Activated naive CD8-positive, alpha-beta T cell treated with anti-CD3 and anti-CD28 coated beads, Interleukin-2, amount 50 U/mL, for 16 hours (primary cell): ENCODE measurements around the gene DMRT1.
A peak's percentile ranks its signal among the peaks of the same experiment; 100 is the strongest.
"Not testable (repeated sequence)": the region's sequence is repeated elsewhere in the genome, so short reads cannot be mapped to it uniquely, and the experiment has no call there.

ENCODE experiments used
- DNase-seq: peaks from one replicate; pipeline ENCODE4 v3.0.0-alpha.2; 2020; ENCODE audit warnings: low read depth, low spot score

DMRT1 gene

DNA sequence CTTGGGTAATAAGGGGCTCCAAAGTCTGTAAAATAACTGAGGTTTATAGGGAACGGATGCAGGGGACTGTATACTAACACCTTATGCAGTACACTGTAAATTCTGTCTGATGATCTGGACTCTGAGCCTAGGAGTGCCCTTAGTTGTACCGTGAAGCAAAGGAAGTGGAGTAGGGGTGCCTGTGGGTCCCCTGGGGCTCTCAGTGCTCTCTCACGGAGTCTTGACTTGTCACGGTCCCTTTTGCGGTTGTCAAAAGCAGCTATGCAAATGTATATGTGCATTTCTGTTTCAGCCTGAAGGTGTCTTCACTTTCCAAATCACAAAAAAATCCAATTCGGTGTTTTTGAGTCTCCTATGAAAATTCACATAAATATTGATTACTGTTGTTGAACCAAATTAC, 17.8 kb downstream of the DMRT1 start:
- DNase-seq, result no peak

DNA sequence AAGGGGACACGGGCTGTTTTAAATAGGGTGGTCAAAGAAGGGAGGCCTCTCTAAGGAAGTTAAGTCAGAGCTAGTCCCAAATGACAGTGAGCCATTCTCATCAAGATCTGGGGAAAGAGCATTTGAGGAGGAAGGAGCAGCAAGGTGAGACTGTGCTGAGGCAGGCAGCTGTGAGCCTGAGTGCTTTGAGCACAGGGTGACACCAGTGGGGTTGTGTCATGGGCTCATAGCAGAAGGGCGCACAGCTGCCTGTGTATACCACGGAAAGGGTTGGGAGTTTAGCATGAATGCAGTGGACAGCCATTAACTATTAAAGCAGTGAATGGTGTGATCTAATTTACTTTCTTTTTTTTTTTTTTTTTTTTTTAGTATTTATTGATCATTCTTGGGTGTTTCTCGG, 19.2 kb downstream of the DMRT1 start:
- no peak for DNase-seq

DNA sequence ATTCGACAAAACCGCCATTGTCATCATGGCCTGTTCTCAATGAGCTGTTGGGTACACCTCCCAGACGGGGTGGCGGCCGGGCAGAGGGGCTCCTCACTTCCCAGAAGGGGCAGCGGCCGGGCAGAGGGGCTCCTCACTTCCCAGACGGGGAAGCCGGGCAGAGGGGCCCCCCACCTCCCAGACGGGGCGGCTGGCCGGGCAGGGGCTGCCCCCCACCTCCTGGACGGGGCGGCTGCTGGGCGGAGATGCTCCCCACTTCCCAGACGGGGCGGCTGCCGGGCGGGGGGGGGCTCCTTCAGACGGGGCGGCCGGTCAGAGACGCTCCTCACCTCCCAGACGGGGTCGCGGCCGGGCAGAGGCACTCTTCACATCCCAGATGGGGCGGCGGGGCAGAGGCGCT, 20.0 kb downstream of the DMRT1 start:
- DNase-seq, result not testable (repeated sequence)

DNA sequence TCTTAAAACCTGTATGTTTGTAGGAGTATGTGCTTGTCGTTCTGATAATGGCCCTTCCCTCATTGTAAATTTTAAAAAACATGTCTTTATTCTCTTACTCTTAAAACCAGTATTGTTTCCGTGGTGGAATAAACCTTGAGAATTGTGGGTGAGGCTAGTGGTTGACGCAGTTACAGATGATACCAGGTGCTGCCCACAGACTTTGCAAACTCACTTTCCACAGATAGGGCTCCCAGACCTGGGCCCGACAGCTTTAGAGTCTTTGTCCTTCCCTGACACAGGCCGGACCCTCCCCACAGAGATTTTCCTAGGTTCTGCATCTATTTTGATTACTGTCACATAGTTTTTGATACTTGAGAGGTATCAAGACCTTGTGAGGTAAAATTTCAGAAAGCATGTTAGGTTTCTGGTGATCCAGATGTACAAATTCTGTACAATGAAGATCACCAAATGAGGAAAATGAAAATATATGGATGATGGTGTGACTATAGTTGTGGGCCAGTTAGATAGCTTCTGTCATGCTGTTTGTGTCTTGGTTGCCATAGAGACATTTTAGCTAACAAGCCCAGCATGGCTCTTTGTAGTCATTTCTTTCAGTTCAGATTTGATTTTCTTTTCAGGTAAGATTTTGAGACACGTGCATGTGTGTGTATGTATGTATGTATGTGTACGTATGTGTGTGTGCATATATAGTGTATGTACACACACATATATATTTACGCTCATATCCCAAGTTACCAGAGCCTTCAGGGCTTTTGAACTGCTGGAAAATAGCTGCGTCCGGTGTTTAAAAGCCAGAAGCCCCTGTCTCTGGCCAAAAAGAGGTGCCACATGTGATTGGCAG, 33.8 kb downstream of the DMRT1 start:
- DNase-seq, result no peak

DNA sequence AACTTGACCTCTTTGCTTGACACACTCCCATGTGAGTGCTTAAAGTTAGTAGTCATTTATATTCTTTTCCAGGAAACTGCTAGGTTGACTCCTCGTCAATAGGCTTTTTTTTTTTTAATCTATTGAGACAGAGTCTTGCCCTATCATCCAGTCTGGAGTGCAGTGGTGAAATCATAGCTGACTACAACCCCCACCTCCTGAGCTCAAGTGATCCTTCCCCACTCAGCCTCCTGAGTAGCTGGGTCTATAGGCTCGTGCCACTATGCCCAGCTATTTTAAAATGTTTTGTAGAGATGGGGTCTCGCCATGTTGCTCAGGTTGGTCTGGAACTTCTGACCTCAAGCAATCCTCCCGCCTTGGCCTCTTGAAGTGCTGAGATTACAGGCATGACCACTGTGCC, 34.9 kb downstream of the DMRT1 start:
- no peak for DNase-seq

DNA sequence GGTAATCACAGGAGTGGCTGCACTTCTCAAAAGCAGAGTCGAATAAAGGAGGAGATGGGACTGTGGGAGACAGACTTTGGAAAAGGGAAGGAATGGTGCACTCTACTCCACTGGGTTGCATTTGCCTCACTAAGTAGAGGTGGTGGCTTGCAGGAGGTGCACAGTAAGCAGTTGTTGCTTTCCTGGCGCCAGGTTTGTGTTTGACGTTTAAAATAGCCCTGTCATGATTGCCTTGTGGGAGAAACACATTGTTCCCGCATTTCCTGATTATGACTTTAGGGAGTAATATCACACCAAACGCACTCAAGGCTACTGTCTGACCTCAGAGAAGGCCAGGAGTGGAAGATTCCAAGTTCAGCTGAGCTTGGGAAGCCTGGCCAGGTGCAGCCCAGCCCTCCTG, 36.7 kb downstream of the DMRT1 start:
- DNase-seq, result no peak

DNA sequence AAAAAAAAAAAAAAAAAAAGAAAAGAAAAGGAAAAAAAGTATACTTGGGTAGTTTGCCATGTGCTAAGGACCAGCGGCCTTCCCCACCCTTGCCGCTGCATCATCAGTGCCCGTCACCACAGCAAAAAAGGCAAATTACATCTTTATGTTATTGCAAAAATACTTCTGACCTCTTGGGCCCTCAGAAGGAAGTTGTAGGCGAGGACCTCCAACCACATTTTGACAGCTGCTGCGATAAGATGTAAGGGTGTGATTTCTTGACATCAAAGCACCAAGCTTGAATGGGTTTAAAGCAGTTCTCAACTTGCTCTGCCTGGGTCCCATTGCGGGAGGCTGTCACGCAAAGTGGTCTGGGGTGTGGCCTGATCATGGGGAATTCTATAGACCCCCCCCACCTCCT, 39.2 kb downstream of the DMRT1 start:
- no peak for DNase-seq

DNA sequence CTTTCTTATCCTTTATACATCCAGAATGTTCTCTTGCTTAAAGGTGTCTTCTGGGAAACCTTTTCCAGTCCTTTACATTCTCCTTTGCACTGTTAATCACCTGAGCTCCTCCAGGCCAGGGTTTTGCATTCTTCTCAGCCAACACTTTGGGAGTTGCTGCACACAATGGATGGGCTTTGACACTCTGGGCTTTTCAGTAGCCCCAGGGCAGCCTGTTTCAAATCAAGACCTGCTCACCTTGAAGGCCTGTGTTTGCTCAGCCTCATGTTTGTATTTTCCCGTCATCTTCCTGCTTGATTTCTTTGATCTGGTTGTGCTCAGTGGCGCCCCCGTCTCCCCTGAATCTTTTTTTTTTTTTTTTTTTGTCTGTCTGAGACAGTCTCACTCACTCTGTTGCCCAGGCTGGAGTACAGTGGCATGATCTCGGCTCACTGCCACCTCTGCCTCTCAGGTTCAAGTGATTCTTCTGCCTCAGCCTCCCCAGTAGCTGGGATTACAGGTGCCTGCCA, 41.0 kb downstream of the DMRT1 start:
- no peak for DNase-seq

DNA sequence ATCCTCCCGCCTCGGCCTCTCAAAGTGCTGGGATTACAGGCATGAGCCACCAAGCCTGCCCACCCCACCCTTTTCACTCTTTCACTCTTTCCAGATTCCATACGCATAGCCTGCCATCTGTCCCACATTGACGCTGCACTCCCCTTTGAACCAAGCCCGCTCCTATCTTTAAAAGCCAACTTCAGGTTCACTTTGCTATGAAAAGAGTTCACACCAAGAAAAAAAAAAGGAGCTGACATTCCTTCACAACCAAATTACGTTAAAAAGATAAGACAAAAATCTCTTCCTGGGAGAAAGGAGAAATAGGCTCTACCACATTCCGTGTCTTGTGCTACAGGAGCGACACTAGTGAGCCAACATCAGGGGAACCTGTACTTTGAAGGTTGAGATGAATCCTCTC, 41.5 kb downstream of the DMRT1 start:
- DNase-seq, result no peak

DNA sequence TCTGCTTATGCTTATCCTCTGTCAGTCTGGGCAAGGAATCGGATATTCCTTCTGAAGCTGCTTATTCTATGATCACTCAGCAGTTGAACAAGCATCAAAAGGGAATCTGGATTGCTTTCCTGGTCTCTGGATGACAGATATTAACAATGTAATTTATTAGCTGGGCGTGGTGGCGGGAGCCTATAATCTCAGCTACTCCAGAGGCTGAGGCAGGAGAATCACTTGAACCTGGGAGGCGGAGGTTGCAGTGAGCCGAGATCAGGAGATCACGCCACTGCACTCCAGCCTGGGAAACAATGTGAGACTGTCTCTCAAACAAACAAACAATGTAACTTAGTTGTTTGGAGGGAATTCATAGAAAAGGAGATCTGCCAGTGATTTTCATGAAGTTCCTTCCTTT, 45.4 kb downstream of the DMRT1 start:
- no peak for DNase-seq

DNA sequence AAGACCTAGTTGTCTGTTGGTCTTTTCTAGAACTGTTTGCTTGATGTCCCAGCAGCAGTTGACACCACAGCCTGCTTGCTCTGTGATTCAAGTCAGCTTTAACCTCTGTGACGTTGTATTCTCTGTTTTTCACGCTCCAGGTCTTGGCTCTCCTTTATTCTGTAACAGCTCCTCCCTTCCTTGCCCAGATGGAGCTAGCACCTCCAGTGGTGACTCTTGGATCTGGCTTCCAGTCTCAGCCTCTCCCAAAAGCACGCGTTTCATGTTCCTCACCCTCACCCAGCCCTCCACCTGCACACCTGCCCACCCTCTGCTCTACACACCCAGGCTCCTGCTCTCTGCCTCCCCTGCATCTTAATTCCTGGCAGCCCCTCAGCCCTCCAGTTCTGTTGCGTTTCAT, 50.6 kb downstream of the DMRT1 start:
- DNase-seq, result no peak

DNA sequence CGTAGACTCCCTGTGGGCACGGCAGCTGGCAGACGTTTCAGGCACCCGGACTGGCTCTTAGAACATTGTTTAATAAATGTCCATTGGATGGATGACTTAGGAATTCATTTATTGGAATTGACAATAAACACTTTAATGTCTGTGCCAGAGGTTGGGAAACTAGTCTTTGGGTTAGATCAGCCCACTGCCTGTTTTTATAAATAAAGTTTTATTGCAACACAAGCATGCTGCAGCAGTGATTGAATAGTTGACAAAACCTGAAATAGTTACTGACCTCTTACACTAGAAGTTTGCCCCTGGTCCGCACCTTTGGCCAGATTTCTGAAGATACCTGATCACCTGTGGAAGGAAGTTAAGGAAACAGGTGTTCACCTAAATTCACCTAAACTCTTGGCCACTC, 51.6 kb downstream of the DMRT1 start:
- DNase-seq, result no peak

DNA sequence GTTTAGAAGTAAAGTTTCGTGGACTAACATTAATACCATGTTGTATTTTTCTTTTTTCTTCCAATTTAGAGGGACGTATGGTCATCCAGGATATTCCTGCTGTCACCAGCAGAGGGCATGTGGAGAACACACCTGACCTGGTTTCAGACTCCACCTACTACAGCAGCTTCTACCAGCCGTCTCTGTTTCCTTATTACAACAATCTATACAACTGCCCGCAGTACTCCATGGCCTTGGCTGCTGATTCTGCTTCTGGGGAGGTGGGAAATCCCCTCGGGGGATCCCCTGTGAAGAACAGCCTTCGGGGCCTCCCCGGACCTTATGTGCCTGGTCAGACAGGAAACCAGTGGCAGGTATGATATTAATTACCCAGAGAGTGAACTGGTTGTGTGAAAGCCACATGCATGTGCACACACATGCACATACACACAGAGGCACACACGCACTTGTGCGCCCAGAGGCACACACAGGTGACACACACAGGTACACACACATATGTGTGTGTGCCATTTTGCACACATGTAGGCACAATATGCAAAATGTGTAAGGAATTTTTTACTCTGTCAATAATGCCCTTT, 52.4 kb downstream of the DMRT1 start:
- peak; percentile 11 for DNase-seq

DNA sequence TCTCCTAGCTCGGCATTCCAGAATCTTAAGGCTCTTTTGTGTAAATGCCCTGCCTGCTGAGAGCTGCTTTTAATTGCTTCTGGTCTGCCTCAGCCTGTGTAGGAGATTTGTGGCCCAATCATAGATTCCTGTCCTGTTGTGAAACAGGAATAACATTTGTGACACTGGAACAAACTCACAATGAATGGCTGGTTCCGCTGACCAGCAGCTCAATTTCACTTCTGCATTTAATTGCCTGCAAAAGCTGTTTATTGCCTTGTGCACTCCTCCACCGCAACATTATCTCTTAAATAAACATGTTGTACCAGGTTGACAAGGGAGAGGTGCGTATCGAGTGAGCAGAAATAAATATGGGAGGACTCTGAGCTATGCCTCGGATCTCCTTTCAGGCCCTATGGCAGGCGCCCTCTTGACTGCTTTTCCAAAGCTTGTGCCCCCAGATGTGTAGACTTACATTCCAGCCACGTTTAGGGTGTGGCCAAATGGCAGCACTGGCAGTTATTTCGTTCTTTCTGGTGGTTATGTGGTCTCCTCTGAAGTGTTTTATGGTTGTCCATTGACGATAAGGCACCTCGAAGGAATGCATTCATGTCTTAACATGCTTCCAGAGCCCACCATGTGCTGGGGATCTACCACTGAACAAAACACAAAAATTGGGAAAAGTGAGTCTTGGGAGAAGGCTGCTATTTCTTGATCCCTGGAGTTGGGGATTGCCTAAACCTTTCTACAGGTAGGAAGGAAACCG, 58.1 kb downstream of the DMRT1 start:
- no peak for DNase-seq

DNA sequence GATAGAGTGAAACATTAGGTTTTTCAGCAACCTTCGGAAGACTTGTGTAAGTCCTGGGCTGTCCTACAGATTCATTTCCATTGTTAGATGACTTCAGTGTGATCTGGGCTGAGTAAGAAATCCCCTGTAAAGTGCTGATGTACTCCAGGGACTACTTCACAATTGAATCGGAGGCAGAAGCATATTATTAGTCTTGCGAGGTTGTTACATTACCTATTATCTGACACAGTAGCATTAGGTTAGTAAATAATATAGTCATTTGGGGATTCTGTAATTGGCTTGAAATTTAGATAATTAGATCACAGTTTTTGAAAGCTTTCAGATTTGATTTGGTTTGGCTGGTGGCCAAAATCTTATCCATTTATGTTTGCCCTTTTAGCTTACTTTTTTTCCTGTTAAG, 62.4 kb downstream of the DMRT1 start:
- no peak for DNase-seq

DNA sequence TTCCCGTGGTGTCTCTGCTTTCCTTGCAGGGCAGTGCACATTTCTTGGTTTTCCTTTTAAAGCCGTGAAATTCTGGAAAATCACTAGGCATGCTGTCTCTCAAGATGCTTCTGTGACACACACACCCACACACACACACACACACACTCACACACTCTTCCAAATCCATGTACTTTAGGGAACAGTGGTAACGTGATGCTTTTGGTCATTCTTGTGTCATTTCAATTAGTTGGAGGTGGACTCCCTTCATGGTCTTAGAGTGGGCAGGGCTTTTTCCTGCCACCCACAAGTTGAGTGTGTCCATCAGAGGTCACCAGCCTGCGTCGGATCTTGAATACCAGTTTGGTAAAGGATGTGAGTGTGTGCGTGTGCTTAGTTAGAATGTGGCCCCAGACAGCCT, 64.4 kb downstream of the DMRT1 start:
- DNase-seq, result no peak

DNA sequence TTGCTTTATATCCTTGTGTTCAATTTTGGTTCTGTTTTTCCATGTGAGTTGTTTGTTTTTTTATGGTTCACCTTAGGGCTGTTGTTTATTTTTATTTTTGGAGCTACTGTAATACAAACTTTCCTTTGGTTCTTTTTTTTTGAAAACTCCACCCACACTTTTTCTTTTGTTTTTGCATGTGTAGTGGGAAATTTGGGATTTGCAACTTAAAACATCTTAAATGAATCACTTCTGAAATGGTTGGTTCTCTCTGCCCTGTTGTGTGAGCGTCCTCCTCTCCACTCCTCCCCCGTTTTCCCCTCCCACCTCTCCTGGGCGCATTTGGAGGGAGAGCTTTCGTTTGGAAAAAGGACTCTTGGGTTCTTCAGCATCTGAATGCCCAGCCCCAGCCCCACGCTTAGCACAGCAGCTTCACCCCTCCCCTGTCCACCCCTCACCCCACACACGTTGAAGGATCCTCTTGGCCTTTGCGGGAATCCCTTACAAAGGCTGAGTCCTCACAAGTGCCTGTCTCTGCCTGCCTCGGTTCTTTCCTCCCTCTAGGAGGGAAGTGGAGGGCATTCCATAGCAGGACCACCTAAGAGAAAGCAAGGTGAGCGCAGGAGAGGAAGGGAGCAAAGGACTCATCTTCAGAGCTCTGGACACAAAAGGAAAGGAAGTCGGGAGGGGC, 67.2 kb downstream of the DMRT1 start:
- DNase-seq, result no peak

DNA sequence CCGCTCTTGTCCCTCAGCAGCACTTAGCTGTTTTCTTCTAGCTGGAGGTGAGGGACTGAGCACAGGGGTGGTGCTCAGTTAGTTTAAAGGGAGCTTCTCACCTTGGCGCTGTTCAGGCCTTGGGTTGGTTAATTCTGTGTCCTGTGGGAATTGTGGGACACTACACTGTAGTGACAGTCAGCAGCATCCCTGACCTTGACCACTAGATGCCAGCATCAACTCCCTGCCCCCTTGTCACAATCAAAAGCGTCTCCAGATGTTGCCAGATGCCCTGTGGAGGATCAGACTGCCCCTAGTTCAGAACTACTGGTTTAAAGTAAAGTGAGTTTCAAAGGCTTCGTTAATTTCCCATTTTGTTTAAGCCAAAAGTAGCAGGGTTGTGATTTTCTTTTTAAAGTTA, 69.5 kb downstream of the DMRT1 start:
- DNase-seq, result no peak

DNA sequence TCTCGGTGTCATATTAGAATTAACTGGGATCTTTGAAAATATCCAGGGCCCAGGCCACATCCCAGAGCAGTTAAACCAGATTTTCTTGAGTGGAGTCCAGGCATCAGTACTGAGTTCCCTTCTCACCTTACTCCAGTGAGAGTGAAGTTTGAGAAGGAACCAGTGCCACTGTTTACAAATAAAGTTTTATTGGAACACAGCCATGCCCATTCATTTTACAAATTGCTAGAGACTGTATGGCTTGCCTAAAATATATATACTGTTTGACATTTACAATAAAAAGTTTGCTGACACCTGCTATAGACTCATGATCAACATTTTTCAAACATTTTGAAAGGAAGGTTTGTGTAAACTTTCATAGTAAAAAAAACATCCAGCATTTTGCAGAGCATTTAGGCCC, 71.3 kb downstream of the DMRT1 start:
- no peak for DNase-seq

DNA sequence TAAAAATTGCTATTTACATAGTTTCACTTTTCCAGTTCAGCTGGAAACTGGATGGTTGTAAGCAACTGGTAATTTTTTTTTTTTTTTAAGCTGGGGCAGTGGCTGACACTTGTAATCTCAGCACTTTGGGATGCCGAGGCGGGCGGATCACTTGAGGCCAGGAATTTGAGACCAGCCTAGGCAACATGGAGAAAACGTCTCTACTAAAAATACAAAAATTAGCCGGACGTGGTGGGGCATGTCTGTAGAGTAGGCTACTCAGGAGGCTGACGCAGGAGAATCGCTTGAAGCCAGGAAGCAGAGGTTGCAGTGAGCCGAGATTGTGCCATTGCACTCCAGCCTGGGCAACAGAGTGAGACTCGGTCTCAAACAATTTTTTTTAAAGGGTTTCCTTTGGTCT, 72.0 kb downstream of the DMRT1 start:
- DNase-seq, result not testable (repeated sequence)

DNA sequence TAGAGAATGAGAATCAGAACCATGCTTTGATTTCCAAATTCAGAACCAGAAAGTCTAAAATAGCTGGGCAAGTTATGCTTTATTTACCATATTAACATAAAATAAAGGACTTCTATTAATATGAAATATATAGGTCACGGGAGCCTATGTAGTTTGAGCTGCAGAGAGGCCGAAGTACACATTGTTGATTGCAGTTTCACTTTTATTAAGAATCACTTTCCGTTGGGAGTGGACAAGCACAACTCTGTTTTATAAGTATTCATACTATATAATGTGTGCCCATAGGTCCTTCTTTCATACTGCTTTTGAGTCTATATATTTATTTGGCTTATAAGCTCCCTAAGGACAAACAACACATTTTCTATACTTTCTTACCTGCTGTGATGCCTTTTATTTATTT, 76.2 kb downstream of the DMRT1 start:
- DNase-seq, result no peak

DNA sequence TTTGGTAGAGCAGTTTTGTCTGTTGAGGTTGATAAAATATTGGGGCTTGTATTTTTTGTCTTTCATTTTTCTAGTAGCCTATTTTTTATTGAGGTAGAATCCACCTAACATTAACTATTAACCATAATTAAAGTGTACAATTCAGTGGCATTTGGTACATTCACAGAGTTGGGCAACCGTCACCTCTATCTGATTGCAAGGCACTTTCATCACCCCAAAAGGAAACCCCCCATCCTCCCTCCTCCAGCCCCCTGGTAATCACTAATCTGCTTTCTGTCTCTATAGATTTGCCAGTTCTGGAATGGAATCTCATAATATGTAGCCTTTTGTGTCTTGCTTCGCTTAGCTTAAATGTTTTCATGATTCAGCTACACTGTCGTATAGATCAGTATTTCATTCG, 79.4 kb downstream of the DMRT1 start:
- DNase-seq, result no peak
